CD4-positive, CD25-positive, alpha-beta regulatory T cell (primary cell): ENCODE measurements around the gene TMEM44. TPM values are rescaled to one million over a fixed set of nuclear protein-coding genes. Genes with fewer than 3 reads are reported as not detected.

Experiments
- ATAC-seq, 2 donors: fragments of 150-1000 bp; cut with Tn5 transposase; one replicate each; pipeline ENCODE4 v1.10.0; 2021; ENCODE audit warnings: low read depth in 2 of 2, moderate number of reproducible peaks in 2 of 2, moderate library complexity in 1 of 2
- DNase-seq, 3 donors: peaks; one replicate each; pipeline versions ENCODE4 v3.0.0 to v3.0.0-alpha.2; 2012 to 2022; ENCODE audit warnings: mixed read lengths in 1 of 3
- H3K27ac ChIP-seq: one replicate; pipeline ENCODE4 v1.7.0; 2013; ENCODE audit warnings: mild to moderate bottlenecking, low read length; ENCODE audit not compliant: insufficient read depth, poor library complexity, severe bottlenecking
- H3K27me3 ChIP-seq: one replicate; pipeline ENCODE4 v1.7.0; 2013; ENCODE audit warnings: low read length; ENCODE audit not compliant: control insufficient read depth, insufficient read depth
- H3K36me3 ChIP-seq: one replicate; pipeline ENCODE4 v1.7.0; 2013; ENCODE audit warnings: mild to moderate bottlenecking, low read length, moderate library complexity; ENCODE audit not compliant: control insufficient read depth, insufficient read depth
- H3K4me1 ChIP-seq: 2 replicates; pipeline ENCODE4 v1.7.0; 2013; ENCODE audit warnings: mild to moderate bottlenecking, low read length; ENCODE audit not compliant: insufficient read depth, control insufficient read depth, poor library complexity, severe bottlenecking
- H3K4me3 ChIP-seq: one replicate; pipeline ENCODE4 v1.7.0; 2013; ENCODE audit warnings: low read depth, mild to moderate bottlenecking, low read length, moderate library complexity
- H3K9me3 ChIP-seq, 2 experiments: 1 replicate in 1 of 2; 2 replicates in 1 of 2; pipeline ENCODE4 v1.7.0; 2013; ENCODE audit warnings: low read length in 2 of 2, mild to moderate bottlenecking in 1 of 2, moderate library complexity in 1 of 2; ENCODE audit not compliant: control insufficient read depth in 2 of 2
- H3K27ac Mint-ChIP-seq, 3 donors: one replicate each; pipeline ENCODE4 v1.8.0; 2020 to 2022; ENCODE audit warnings: mild to moderate bottlenecking in 3 of 3, mixed read lengths in 3 of 3, moderate library complexity in 2 of 3
- H3K27me3 Mint-ChIP-seq: one replicate; pipeline ENCODE4 v1.8.0; 2022; ENCODE audit warnings: mild to moderate bottlenecking, mixed read lengths
- H3K36me3 Mint-ChIP-seq: one replicate; pipeline ENCODE4 v1.8.0; 2020; ENCODE audit warnings: mixed read lengths
- H3K4me1 Mint-ChIP-seq, 4 donors: one replicate each; pipeline ENCODE4 v1.8.0; 2020 to 2022; ENCODE audit warnings: mixed read lengths in 4 of 4, mild to moderate bottlenecking in 1 of 4
- H3K4me3 Mint-ChIP-seq, 4 donors: one replicate each; pipeline ENCODE4 v1.8.0; 2020 to 2022; ENCODE audit warnings: mild to moderate bottlenecking in 4 of 4, mixed read lengths in 4 of 4, moderate library complexity in 3 of 4
- H3K9me3 Mint-ChIP-seq, 7 donors: one replicate each; pipeline ENCODE4 v1.8.0; 2020 to 2022; ENCODE audit warnings: mixed read lengths in 7 of 7, mild to moderate bottlenecking in 3 of 7, moderate library complexity in 2 of 7
- polyA plus RNA-seq, 4 donors: library from polyadenylated mRNA; unstranded; fragments of 300-500 nt; fragmentation: Illumina TruSeq; gene quantifications; one replicate each; pipeline ENCODE4 v1.2.3, GENCODE V29; 2021
- total RNA-seq: library from RNA; stranded (reverse); gene quantifications from one replicate; pipeline ENCODE4 v1.2.3, GENCODE V29; 2022

Gene TMEM44
- total and polyA plus RNA-seq, 5 donors from 2014 or later, result 0.41 to 5.5 (median 0.75) TPM

- H3K4me1 Mint-ChIP-seq, result no peaks in the 10 kb centered on the region
- H3K9me3 ChIP-seq, result no peaks in the 10 kb centered on the region
- no peaks in the 10 kb centered on the region for H3K36me3 ChIP-seq
- H3K9me3 Mint-ChIP-seq, result no peaks in the 10 kb centered on the region
- H3K4me3 Mint-ChIP-seq, result no peak overlapping the region
- H3K36me3 Mint-ChIP-seq, result no peaks in the 10 kb centered on the region
- no peaks in the 10 kb centered on the region for H3K27me3 ChIP-seq
- no peak overlapping the region for H3K4me3 ChIP-seq
- no peak overlapping the region for H3K27ac Mint-ChIP-seq
- no peaks in the 10 kb centered on the region for H3K27me3 Mint-ChIP-seq
- DNase-seq (no peak), ATAC-seq (no peak)
- H3K4me1 ChIP-seq, result no peaks in the 10 kb centered on the region
- no peak overlapping the region for H3K27ac ChIP-seq
Observed at GRCh38 chr3:194624956-194625355, 8.3 kb downstream of the TMEM44 start.

GRCh38 chr3:194623449-194624290, 9.5 kb downstream of the TMEM44 start:
- no peaks in the 10 kb centered on the region for H3K36me3 Mint-ChIP-seq
- Histone ChIP-seq H3K4me3 (no peak overlapping the region), H3K4me1 (no peaks in the 10 kb centered on the region), H3K27me3 (no peaks in the 10 kb centered on the region), H3K36me3 (no peaks in the 10 kb centered on the region), H3K9me3 (no peaks in the 10 kb centered on the region), H3K27ac (no peak overlapping the region)
- DNase-seq, result no peak
- no peaks in the 10 kb centered on the region for H3K27me3 Mint-ChIP-seq
- no peaks in the 10 kb centered on the region for H3K4me1 Mint-ChIP-seq
- no peak overlapping the region for H3K27ac Mint-ChIP-seq
- ATAC-seq, result no peak
- no peak overlapping the region for H3K4me3 Mint-ChIP-seq
- H3K9me3 Mint-ChIP-seq, result no peaks in the 10 kb centered on the region

GRCh38 chr3:194622621-194623340, 10.4 kb downstream of the TMEM44 start:
- Histone ChIP-seq H3K4me3 (no peak overlapping the region), H3K27ac (no peak overlapping the region), H3K4me1 (no peaks in the 10 kb centered on the region), H3K27me3 (no peaks in the 10 kb centered on the region), H3K36me3 (no peaks in the 10 kb centered on the region), H3K9me3 (no peaks in the 10 kb centered on the region)
- no peaks in the 10 kb centered on the region for H3K36me3 Mint-ChIP-seq
- H3K4me1 Mint-ChIP-seq, result no peaks in the 10 kb centered on the region
- no peak overlapping the region for H3K4me3 Mint-ChIP-seq
- no peaks in the 10 kb centered on the region for H3K27me3 Mint-ChIP-seq
- ATAC-seq, result no peak
- no peaks in the 10 kb centered on the region for H3K9me3 Mint-ChIP-seq
- H3K27ac Mint-ChIP-seq, result no peak overlapping the region
- DNase-seq, result no peak

- Histone ChIP-seq H3K4me1 (no peaks in the 10 kb centered on the region), H3K27me3 (no peaks in the 10 kb centered on the region), H3K36me3 (no peaks in the 10 kb centered on the region), H3K9me3 (no peaks in the 10 kb centered on the region), H3K4me3 (no peak overlapping the region), H3K27ac (no peak overlapping the region)
- DNase-seq (no peak), ATAC-seq (no peak)
- Mint-ChIP-seq H3K4me3 (no peak overlapping the region), H3K27ac (no peak overlapping the region), H3K9me3 (no peaks in the 10 kb centered on the region), H3K4me1 (no peaks in the 10 kb centered on the region), H3K27me3 (no peaks in the 10 kb centered on the region), H3K36me3 (no peaks in the 10 kb centered on the region)
Observed at GRCh38 chr3:194621947-194622346, 11.3 kb downstream of the TMEM44 start.

GRCh38 chr3:194620196-194620595, 13.0 kb downstream of the TMEM44 start:
- Mint-ChIP-seq H3K27me3 (no peaks in the 10 kb centered on the region), H3K9me3 (no peaks in the 10 kb centered on the region), H3K36me3 (no peaks in the 10 kb centered on the region), H3K27ac (peak overlapping the region in 1 of 3 donors; percentile 62), H3K4me3 (no peak overlapping the region), H3K4me1 (no peaks in the 10 kb centered on the region)
- Histone ChIP-seq H3K27me3 (no peaks in the 10 kb centered on the region), H3K27ac (no peak overlapping the region), H3K4me1 (no peaks in the 10 kb centered on the region), H3K4me3 (no peak overlapping the region), H3K36me3 (no peaks in the 10 kb centered on the region), H3K9me3 (no peaks in the 10 kb centered on the region)
- ATAC-seq (no peak), DNase-seq (no peak)

GRCh38 chr3:194619741-194620140, 13.5 kb downstream of the TMEM44 start:
- no peak overlapping the region for H3K4me3 ChIP-seq
- H3K9me3 ChIP-seq, result no peaks in the 10 kb centered on the region
- Mint-ChIP-seq H3K36me3 (no peaks in the 10 kb centered on the region), H3K27me3 (no peaks in the 10 kb centered on the region), H3K9me3 (no peaks in the 10 kb centered on the region), H3K4me3 (no peak overlapping the region), H3K4me1 (no peaks in the 10 kb centered on the region), H3K27ac (no peak overlapping the region)
- no peaks in the 10 kb centered on the region for H3K36me3 ChIP-seq
- no peaks in the 10 kb centered on the region for H3K4me1 ChIP-seq
- H3K27ac ChIP-seq, result no peak overlapping the region
- no peaks in the 10 kb centered on the region for H3K27me3 ChIP-seq
- DNase-seq, result no peak
- ATAC-seq, result no peak

- ATAC-seq (no peak), DNase-seq (no peak)
- Histone ChIP-seq H3K4me3 (no peak overlapping the region), H3K4me1 (no peaks in the 10 kb centered on the region), H3K27ac (no peak overlapping the region), H3K9me3 (no peaks in the 10 kb centered on the region), H3K27me3 (no peaks in the 10 kb centered on the region), H3K36me3 (no peaks in the 10 kb centered on the region)
- H3K27ac Mint-ChIP-seq, result no peak overlapping the region
- H3K27me3 Mint-ChIP-seq, result no peaks in the 10 kb centered on the region
- no peak overlapping the region for H3K4me3 Mint-ChIP-seq
- H3K4me1 Mint-ChIP-seq, result no peaks in the 10 kb centered on the region
- H3K36me3 Mint-ChIP-seq, result no peaks in the 10 kb centered on the region
- no peaks in the 10 kb centered on the region for H3K9me3 Mint-ChIP-seq
Observed at GRCh38 chr3:194618858-194619608, 14.2 kb downstream of the TMEM44 start.
